Lung (tissue), 12 donors: Measurements from ENCODE around the gene GORASP1. TPM values are rescaled to one million over a fixed set of nuclear protein-coding genes. Genes with fewer than 3 reads are reported as not detected.

Source experiments
- ATAC-seq: fragments of 200-7000 bp; cut with Tn5 transposase; one replicate; pipeline ENCODE4 v1.9.1; 2020; ENCODE audit warnings: moderate number of reproducible peaks; ENCODE audit not compliant: insufficient read depth, low FRiP score
- DNase-seq, 3 donors: peaks; one replicate each; pipeline ENCODE4 v3.0.0-alpha.2; 2013 to 2017
- H3K27ac ChIP-seq, 2 donors: one replicate each; pipeline ENCODE4 v1.5.1; 2013; ENCODE audit warnings: mild to moderate bottlenecking in 2 of 2, moderate library complexity in 2 of 2, control low read depth in 1 of 2, inconsistent platforms in 1 of 2, low read depth in 1 of 2, low read length in 1 of 2
- H3K27me3 ChIP-seq, 3 donors: one replicate each; pipeline ENCODE4 v1.5.1; 2013; ENCODE audit warnings: low read length in 2 of 3; ENCODE audit not compliant: control insufficient read depth in 3 of 3, insufficient read depth in 3 of 3
- H3K36me3 ChIP-seq, 4 donors: one replicate each; pipeline ENCODE4 v1.5.1; 2013; ENCODE audit warnings: low read length in 4 of 4, mild to moderate bottlenecking in 1 of 4, moderate library complexity in 1 of 4; ENCODE audit not compliant: control insufficient read depth in 4 of 4, insufficient read depth in 4 of 4
- H3K4me1 ChIP-seq, 5 donors: one replicate each; pipeline ENCODE4 v1.5.1; 2013; ENCODE audit warnings: low read length in 5 of 5, mild to moderate bottlenecking in 2 of 5, moderate library complexity in 1 of 5; ENCODE audit not compliant: control insufficient read depth in 5 of 5, insufficient read depth in 5 of 5
- H3K4me3 ChIP-seq: one replicate; pipeline ENCODE4 v1.5.1; 2013; ENCODE audit warnings: mild to moderate bottlenecking, control low read depth, moderate library complexity
- H3K9ac ChIP-seq, 2 donors: one replicate each; pipeline ENCODE4 v1.5.1; 2013; ENCODE audit warnings: low read length in 2 of 2, control low read depth in 1 of 2; ENCODE audit not compliant: insufficient read depth in 1 of 2
- H3K9me3 ChIP-seq, 4 donors: one replicate each; pipeline ENCODE4 v1.5.1; 2013; ENCODE audit warnings: low read length in 3 of 4, mild to moderate bottlenecking in 1 of 4, moderate library complexity in 1 of 4; ENCODE audit not compliant: control insufficient read depth in 4 of 4, insufficient read depth in 3 of 4
- WGBS, 2 donors: extraction: QIAGEN DNeasy Blood & Tissue Kit; methylation state at CpG; one replicate each; pipeline ENCODE4 v1.1.7; 2013; 5-methylcytosine and 5-hydroxymethylcytosine counted together
- polyA plus RNA-seq, 2 donors: library from polyadenylated mRNA; stranded (reverse); fragments of 200-250 nt; gene quantifications; one replicate each; pipeline ENCODE4 v1.2.1, GENCODE V29; 2013
- total RNA-seq, 2 donors: library from RNA; depleted of rRNA in 1 of 2; stranded (reverse); fragments of >200 nt in 1 of 2; gene quantifications; one replicate each; pipeline ENCODE4 v1.2.1, GENCODE V29; 2014 to 2021
- TF ChIP-seq, protein P1 (sequence below): IDR thresholded peaks from 2 replicates; pipeline ENCODE4 v1.5.1; 2012; ENCODE audit warnings: mild to moderate bottlenecking; ENCODE audit errors: control extremely low read depth, extremely low read depth
- donor health status: control.
- donor health status: control.
- donor health status: Bipolar disorder and iron deficiency.
- donor health status: healthy.
- donor health status: DM: yes; HTN: yes; CAD: no.

Gene GORASP1
- total and polyA plus RNA-seq, 4 donors: 28.7 to 71.1 (median 48.5) TPM

DNA sequence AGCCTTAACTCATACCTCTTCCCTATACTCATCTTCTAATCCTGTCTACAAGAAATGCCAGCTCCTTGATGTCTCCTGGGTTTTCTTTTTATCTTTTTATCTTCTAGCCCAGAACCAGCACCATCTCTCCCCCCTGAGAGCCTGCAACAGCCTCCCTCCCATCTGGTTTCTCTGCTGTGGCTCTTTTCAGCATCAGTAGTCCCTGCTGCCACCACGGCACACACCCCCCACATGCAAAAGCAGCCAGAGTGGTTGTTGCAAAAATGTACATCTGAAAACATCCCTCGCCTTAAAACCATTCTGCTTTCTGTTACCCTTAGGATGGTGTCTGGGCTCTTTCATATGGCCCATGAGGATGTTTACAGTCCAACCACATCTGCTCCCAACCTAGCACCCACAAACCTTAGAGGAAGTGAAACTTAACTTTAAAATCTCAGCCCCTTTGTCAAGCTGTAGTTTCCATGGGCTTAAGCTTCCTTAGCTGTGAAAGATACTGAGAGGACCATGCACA, 828 bp upstream of the GORASP1 start:
- 19 to 34% methylated on average over 2 of the region's 2 CpGs for WGBS, 2 donors
- no peak for ATAC-seq
- TF ChIP-seq, protein P1, sequence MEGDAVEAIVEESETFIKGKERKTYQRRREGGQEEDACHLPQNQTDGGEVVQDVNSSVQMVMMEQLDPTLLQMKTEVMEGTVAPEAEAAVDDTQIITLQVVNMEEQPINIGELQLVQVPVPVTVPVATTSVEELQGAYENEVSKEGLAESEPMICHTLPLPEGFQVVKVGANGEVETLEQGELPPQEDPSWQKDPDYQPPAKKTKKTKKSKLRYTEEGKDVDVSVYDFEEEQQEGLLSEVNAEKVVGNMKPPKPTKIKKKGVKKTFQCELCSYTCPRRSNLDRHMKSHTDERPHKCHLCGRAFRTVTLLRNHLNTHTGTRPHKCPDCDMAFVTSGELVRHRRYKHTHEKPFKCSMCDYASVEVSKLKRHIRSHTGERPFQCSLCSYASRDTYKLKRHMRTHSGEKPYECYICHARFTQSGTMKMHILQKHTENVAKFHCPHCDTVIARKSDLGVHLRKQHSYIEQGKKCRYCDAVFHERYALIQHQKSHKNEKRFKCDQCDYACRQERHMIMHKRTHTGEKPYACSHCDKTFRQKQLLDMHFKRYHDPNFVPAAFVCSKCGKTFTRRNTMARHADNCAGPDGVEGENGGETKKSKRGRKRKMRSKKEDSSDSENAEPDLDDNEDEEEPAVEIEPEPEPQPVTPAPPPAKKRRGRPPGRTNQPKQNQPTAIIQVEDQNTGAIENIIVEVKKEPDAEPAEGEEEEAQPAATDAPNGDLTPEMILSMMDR: no peak
- H3K27me3 ChIP-seq: no peaks in the 10 kb centered on the region
- peak overlapping the region; percentile 93 to 95 for H3K9ac ChIP-seq
- DNase-seq: peak in 2 of 3 donors; percentile 14 to 15
- H3K27ac ChIP-seq: peak overlapping the region in 1 of 2 donors; percentile 96
- peaks cover 0 to 4% (median 0%) of the 10 kb centered on the region in 4 donors for H3K36me3 ChIP-seq
- H3K4me3 ChIP-seq: no peak overlapping the region
- H3K4me1 ChIP-seq: peaks cover 7 to 18% (median 15%) of the 10 kb centered on the region in 5 donors
- H3K9me3 ChIP-seq: no peaks in the 10 kb centered on the region

- ATAC-seq (peak; percentile 52), DNase-seq (peak; percentile 68 to 76 (median 71))
- Histone ChIP-seq H3K4me1 (peaks cover 7 to 22% (median 17%) of the 10 kb centered on the region in 5 donors), H3K27ac (peak overlapping the region; percentile 95 to 96), H3K9me3 (no peaks in the 10 kb centered on the region), H3K27me3 (no peaks in the 10 kb centered on the region), H3K36me3 (peaks cover 0 to 8% (median 4%) of the 10 kb centered on the region in 4 donors), H3K9ac (peak overlapping the region; percentile 80 to 95), H3K4me3 (peak overlapping the region; percentile 95)
- 0 to 1% methylated on average over 43 to 55 of the region's 55 CpGs for WGBS, 2 donors
- TF ChIP-seq, protein P1: no peak
Observed at GRCh38 chr3:39106851-39107387, 508 bp downstream of the GORASP1 start.

DNA sequence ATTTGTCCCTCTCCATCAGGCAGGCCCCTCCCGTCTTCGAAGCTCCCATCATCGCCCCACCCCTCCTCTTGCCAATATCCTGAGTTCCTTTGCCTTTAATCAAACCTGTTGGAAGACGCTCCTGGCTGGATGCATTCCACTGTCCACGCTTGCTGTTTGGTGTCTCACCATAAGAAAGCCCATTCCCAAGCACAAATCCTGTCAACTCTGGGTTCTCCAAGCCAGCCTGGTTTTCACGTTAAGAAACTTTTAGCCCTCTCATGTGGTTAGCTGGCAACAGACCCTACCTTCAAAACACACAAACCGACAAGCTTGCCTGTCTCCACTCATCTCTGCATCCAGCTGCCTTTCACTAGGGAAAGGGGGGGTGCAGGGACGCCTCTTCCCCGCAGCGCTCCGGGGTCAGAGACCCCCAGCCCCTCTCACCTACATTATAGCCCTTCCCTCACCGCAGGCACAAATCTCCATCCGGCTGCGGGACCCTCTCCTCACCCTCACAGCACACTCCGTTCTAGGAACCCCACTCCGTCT, 1.1 kb downstream of the GORASP1 start:
- peak overlapping the region; percentile 95 to 96 for H3K27ac ChIP-seq
- no peaks in the 10 kb centered on the region for H3K9me3 ChIP-seq
- H3K27me3 ChIP-seq: no peaks in the 10 kb centered on the region
- TF ChIP-seq, protein P1: no peak
- DNase-seq: peak in 2 of 3 donors; percentile 29 to 53
- peaks cover 0 to 8% (median 4%) of the 10 kb centered on the region in 4 donors for H3K36me3 ChIP-seq
- peak overlapping the region; percentile 95 for H3K4me3 ChIP-seq
- no peak for ATAC-seq
- peaks cover 7 to 22% (median 17%) of the 10 kb centered on the region in 5 donors for H3K4me1 ChIP-seq
- WGBS, 2 donors: 14 to 23% methylated on average over 16 of the region's 16 CpGs
- peak overlapping the region; percentile 80 to 95 for H3K9ac ChIP-seq
